Measurements from ENCODE around the gene ARID4A.
"Not testable (repeated sequence)": the region's sequence is repeated elsewhere in the genome, so short reads cannot be mapped to it uniquely, and the experiment has no call there.

ARID4A gene

GRCh38 chr14:58296726-58297125, 1.6 kb upstream of the ARID4A start:
- no peak for DNase-seq

GRCh38 chr14:58297412-58297761, 968 bp upstream of the ARID4A start:
- DNase-seq = no peak

GRCh38 chr14:58297762-58298476, 436 bp upstream of the ARID4A start:
- peak; percentile 94 for DNase-seq

GRCh38 chr14:58299401-58300330, 1.3 kb downstream of the ARID4A start:
- DNase-seq = peak; percentile 29

GRCh38 chr14:58301416-58301815, 3.1 kb downstream of the ARID4A start:
- no peak for DNase-seq

GRCh38 chr14:58305730-58306129, 7.4 kb downstream of the ARID4A start:
- DNase-seq = no peak

- no peak for DNase-seq
Measured at GRCh38 chr14:58307597-58308316, 9.4 kb downstream of the ARID4A start.

GRCh38 chr14:58309086-58309485, 10.7 kb downstream of the ARID4A start:
- DNase-seq = no peak

GRCh38 chr14:58313699-58314098, 15.3 kb downstream of the ARID4A start:
- no peak for DNase-seq

- DNase-seq = no peak
Measured at GRCh38 chr14:58315606-58316005, 17.3 kb downstream of the ARID4A start.

GRCh38 chr14:58327019-58327418, 28.7 kb downstream of the ARID4A start:
- DNase-seq = no peak

GRCh38 chr14:58331111-58331510, 32.8 kb downstream of the ARID4A start:
- DNase-seq = peak; percentile 75

GRCh38 chr14:58332561-58332960, 34.2 kb downstream of the ARID4A start:
- no peak for DNase-seq

- DNase-seq = not testable (repeated sequence)
Measured at GRCh38 chr14:58339666-58340065, 41.3 kb downstream of the ARID4A start.

GRCh38 chr14:58341152-58341748, 42.9 kb downstream of the ARID4A start:
- no peak for DNase-seq

GRCh38 chr14:58343535-58343934, 45.2 kb downstream of the ARID4A start:
- DNase-seq = not testable (repeated sequence)

GRCh38 chr14:58353516-58354299, 55.4 kb downstream of the ARID4A start:
- no peak for DNase-seq

GRCh38 chr14:58354808-58355207, 56.5 kb downstream of the ARID4A start:
- DNase-seq = no peak

- DNase-seq = no peak
Measured at GRCh38 chr14:58356268-58356667, 57.9 kb downstream of the ARID4A start.

GRCh38 chr14:58362272-58362671, 63.9 kb downstream of the ARID4A start:
- not testable (repeated sequence) for DNase-seq

GRCh38 chr14:58362798-58363412, 64.5 kb downstream of the ARID4A start:
- DNase-seq = no peak

GRCh38 chr14:58364316-58364715, 66.0 kb downstream of the ARID4A start:
- no peak for DNase-seq
